Hypothalamus (tissue), 51 donors: Measurements from ENCODE around the gene ASTN2.
"Not testable (repeated sequence)": the region's sequence is repeated elsewhere in the genome, so short reads cannot be mapped to it uniquely, and the experiment has no call there.

Source experiments
- DNase-seq, 51 donors: peaks; one replicate each; lab custom pipeline; 2025; lab: John Stamatoyannopoulos, UW

Gene ASTN2

GRCh38 chr9:117092582-117092981 lies 322.3 kb downstream of the ASTN2 start:
- DNase-seq = peak in 1 of 51 donors; percentile 24

GRCh38 chr9:117091529-117091928 lies 323.3 kb downstream of the ASTN2 start:
- no peak for DNase-seq

- no peak for DNase-seq
Observed at GRCh38 chr9:117088786-117089185, 326.1 kb downstream of the ASTN2 start.

- no peak for DNase-seq
Observed at GRCh38 chr9:117088140-117088539, 326.7 kb downstream of the ASTN2 start.

- DNase-seq = no peak
Observed at GRCh38 chr9:117084221-117084620, 330.6 kb downstream of the ASTN2 start.

GRCh38 chr9:117083559-117083958 lies 331.3 kb downstream of the ASTN2 start:
- no peak for DNase-seq

- DNase-seq = peak in 1 of 51 donors; percentile 8
Observed at GRCh38 chr9:117081641-117082317, 333.1 kb downstream of the ASTN2 start.

- no peak for DNase-seq
Observed at GRCh38 chr9:117080765-117081390, 334.0 kb downstream of the ASTN2 start.

- DNase-seq = no peak
Observed at GRCh38 chr9:117076571-117077290, 338.1 kb downstream of the ASTN2 start.

- no peak for DNase-seq
Observed at GRCh38 chr9:117075636-117076035, 339.2 kb downstream of the ASTN2 start.

- no peak for DNase-seq
Observed at GRCh38 chr9:117074784-117075520, 339.9 kb downstream of the ASTN2 start.

- no peak for DNase-seq
Observed at GRCh38 chr9:117074342-117074662, 340.6 kb downstream of the ASTN2 start.

GRCh38 chr9:117073539-117074341 lies 341.1 kb downstream of the ASTN2 start:
- DNase-seq = peak in 31 of 51 donors; percentile 3 to 55 (median 20)

GRCh38 chr9:117073071-117073470 lies 341.8 kb downstream of the ASTN2 start:
- DNase-seq = no peak

GRCh38 chr9:117072216-117072615 lies 342.6 kb downstream of the ASTN2 start:
- no peak for DNase-seq

GRCh38 chr9:117071673-117072207 lies 343.1 kb downstream of the ASTN2 start:
- DNase-seq = not testable (repeated sequence)

GRCh38 chr9:117063721-117064471 lies 351.0 kb downstream of the ASTN2 start:
- DNase-seq = no peak

GRCh38 chr9:117060963-117061362 lies 353.9 kb downstream of the ASTN2 start:
- DNase-seq = no peak

- DNase-seq = no peak
Observed at GRCh38 chr9:117050007-117050406, 364.9 kb downstream of the ASTN2 start.
